Hematopoietic multipotent progenitor cell (in vitro differentiated cells): ENCODE results near the gene SLC38A10. TPM values are rescaled to one million over a fixed set of nuclear protein-coding genes. Genes with fewer than 3 reads are reported as not detected.

ENCODE experiments used
- DNase-seq, 3 donors: peaks; one replicate each; pipeline ENCODE4 v3.0.0-alpha.2; 2011 to 2015; ENCODE audit warnings: low read depth in 2 of 3, low spot score in 2 of 3
- total RNA-seq: library from RNA; depleted of rRNA; stranded (reverse); fragments of >200 nt; gene quantifications from one replicate; pipeline ENCODE4 v1.2.3, GENCODE V29; 2012

SLC38A10 gene
- total RNA-seq, 1 donor, result 91.8 TPM

GRCh38 chr17:81218459-81218858 is 76.6 kb downstream of the SLC38A10 start:
- no peak for DNase-seq

GRCh38 chr17:81217491-81217890 is 77.6 kb downstream of the SLC38A10 start:
- no peak for DNase-seq

GRCh38 chr17:81213978-81214377 is 81.1 kb downstream of the SLC38A10 start:
- DNase-seq, result no peak

- no peak for DNase-seq
Observed at GRCh38 chr17:81212365-81212764, 82.7 kb downstream of the SLC38A10 start.

- peak in 1 of 3 donors; percentile 4 for DNase-seq
Observed at GRCh38 chr17:81210868-81211267, 84.2 kb downstream of the SLC38A10 start.

GRCh38 chr17:81210466-81210865 is 84.6 kb downstream of the SLC38A10 start:
- no peak for DNase-seq

GRCh38 chr17:81209141-81209540 is 86.0 kb downstream of the SLC38A10 start:
- no peak for DNase-seq

GRCh38 chr17:81208651-81209050 is 86.5 kb downstream of the SLC38A10 start:
- no peak for DNase-seq

- DNase-seq, result peak in 2 of 3 donors; percentile 72 to 90
Observed at GRCh38 chr17:81207610-81208581, 87.2 kb downstream of the SLC38A10 start.

GRCh38 chr17:81206657-81207056 is 88.5 kb downstream of the SLC38A10 start:
- DNase-seq, result no peak

- no peak for DNase-seq
Observed at GRCh38 chr17:81206166-81206565, 88.9 kb downstream of the SLC38A10 start.

GRCh38 chr17:81204578-81204977 is 90.5 kb downstream of the SLC38A10 start:
- no peak for DNase-seq

GRCh38 chr17:81203136-81203535 is 92.0 kb downstream of the SLC38A10 start:
- no peak for DNase-seq

- no peak for DNase-seq
Observed at GRCh38 chr17:81202318-81202717, 92.8 kb downstream of the SLC38A10 start.

GRCh38 chr17:81200695-81201580 is 94.2 kb downstream of the SLC38A10 start:
- peak in 2 of 3 donors; percentile 81 to 90 for DNase-seq

GRCh38 chr17:81200201-81200600 is 94.9 kb downstream of the SLC38A10 start:
- DNase-seq, result no peak

GRCh38 chr17:81199482-81199830 is 95.7 kb downstream of the SLC38A10 start:
- no peak for DNase-seq

- DNase-seq, result no peak
Observed at GRCh38 chr17:81198826-81199481, 96.2 kb downstream of the SLC38A10 start.

GRCh38 chr17:81197831-81198490 is 97.1 kb downstream of the SLC38A10 start:
- DNase-seq, result no peak

GRCh38 chr17:81197409-81197795 is 97.7 kb downstream of the SLC38A10 start:
- DNase-seq, result no peak
